ENCODE results near the gene ZNF37A.

DNA sequence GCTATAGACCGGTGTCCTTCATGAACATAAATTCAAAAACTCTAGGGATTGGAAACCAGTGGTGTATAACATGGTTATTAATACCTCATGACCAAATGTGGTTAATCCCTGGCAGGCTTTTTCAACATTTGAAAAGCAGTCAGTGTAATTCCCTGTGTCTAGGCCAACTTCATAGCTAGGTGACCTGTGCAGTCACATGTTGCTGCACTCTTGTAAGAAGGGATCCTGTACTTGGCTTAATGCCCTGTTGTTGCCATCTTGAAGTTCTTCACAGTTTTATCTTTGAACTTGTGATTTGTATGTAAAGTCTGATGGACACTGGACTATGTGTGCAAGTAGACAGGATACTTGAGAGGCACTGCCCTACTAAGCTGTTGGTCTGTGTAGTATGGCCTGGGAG, 43.9 kb upstream of the ZNF37A start:
- no peak for TF ChIP-seq CTCF (IDR thresholded peaks at IDR 0.05)
- no peak for TF ChIP-seq POLR2A (IDR thresholded peaks at IDR 0.05)

All from esophagus squamous epithelium (tissue), 4 donors.